Transverse colon (tissue), 4 donors: ENCODE results near the gene B3GNT3. TPM values are rescaled to one million over a fixed set of nuclear protein-coding genes. Genes with fewer than 3 reads are reported as not detected.
A peak's percentile ranks its signal among the peaks of the same experiment; 100 is the strongest.

ENCODE experiments used
- DNase-seq: peaks from one replicate; pipeline ENCODE4 v3.0.0-alpha.2; 2019
- H3K27ac ChIP-seq, 4 donors: fragments of 200-600 bp; sonication (generic); 2 replicates each; pipeline ENCODE4 v1.5.1; 2016 to 2018; ENCODE audit warnings: inconsistent platforms in 4 of 4
- H3K27me3 ChIP-seq: fragments of 200-600 bp; sonication (generic); 2 replicates; pipeline ENCODE4 v1.5.1; 2017; ENCODE audit warnings: inconsistent platforms
- H3K36me3 ChIP-seq, 4 donors: fragments of 200-600 bp; sonication (generic); 2 replicates each; pipeline ENCODE4 v1.5.1; 2017 to 2019; ENCODE audit warnings: inconsistent platforms in 4 of 4
- H3K4me1 ChIP-seq, 4 donors: fragments of 200-600 bp; sonication (generic); 2 replicates each; pipeline ENCODE4 v1.5.1; 2017 to 2020; ENCODE audit warnings: inconsistent platforms in 4 of 4
- H3K4me3 ChIP-seq, 4 donors: fragments of 200-600 bp; sonication (generic); 1 replicate in 1 of 4; 2 replicates in 3 of 4; pipeline versions ENCODE4 v1.5.1 to v1.6.1; 2017 to 2019; ENCODE audit warnings: inconsistent platforms in 4 of 4
- H3K9me3 ChIP-seq, 2 donors: fragments of 200-600 bp; sonication (generic); 2 replicates each; pipeline ENCODE4 v1.5.1; 2017 to 2019; ENCODE audit warnings: inconsistent platforms in 2 of 2
- EP300 ChIP-seq: sonication (generic); formaldehyde crosslinking; IDR thresholded peaks from one replicate; pipeline ENCODE4 v1.6.1; 2017; ENCODE audit warnings: antibody characterized with exemption, low read depth
- POLR2A ChIP-seq: fragments of 450-650 bp; IDR thresholded peaks from one replicate; pipeline ENCODE4 v1.6.1; 2016; ENCODE audit warnings: antibody characterized with exemption, mild to moderate bottlenecking, moderate library complexity
- POLR2AphosphoS5 ChIP-seq, 3 donors: sonication (generic); formaldehyde crosslinking; IDR thresholded peaks; one replicate each; pipeline ENCODE4 v1.6.1; 2016; ENCODE audit warnings: antibody characterized with exemption in 3 of 3
- WGBS, 2 donors: methylation state at CpG; one replicate each; pipeline ENCODE4 v1.1.5; 2018; ENCODE audit warnings: low coverage in 1 of 2; 5-methylcytosine and 5-hydroxymethylcytosine counted together
- in situ Hi-C, 4 donors: fragments of 200-750 bp; cut with MboI; loops; one replicate each; pipeline versions ENCODE4 v1.15.0 to v1.15.1; 2017; ENCODE audit warnings: low sequenced_read_pairs in 3 of 4, low pct_ligation_motif_present in 1 of 4, low pct_unique_long_range_greater_than_20kb in 1 of 4
- intact Hi-C: fragments of 100-400 bp; cut with DNase I; formaldehyde crosslinking; loops from one replicate; pipeline ENCODE4 v1.15.1; 2023; ENCODE audit warnings: low total_unique reads
- total RNA-seq, 4 donors: library from RNA; depleted of rRNA; stranded (reverse); fragments of >200 nt; gene quantifications; one replicate each; pipeline ENCODE4 v1.1.0, GENCODE V29; 2016
- TF ChIP-seq, protein P1 (sequence below), 5 experiments: fragments of 200-600 bp in 3 of 5; fragments of 450-650 bp in 2 of 5; sonication (generic) in 3 of 5; IDR thresholded peaks; 1 replicate in 2 of 5; 2 replicates in 3 of 5; pipeline ENCODE4 v1.5.1; 2016 to 2017; ENCODE audit warnings: antibody characterized with exemption in 5 of 5, inconsistent platforms in 3 of 5, mild to moderate bottlenecking in 2 of 5, moderate library complexity in 1 of 5

Gene B3GNT3
- total RNA-seq, 4 donors from 2014 or later: 52.1 to 180 (median 144) TPM

DNA sequence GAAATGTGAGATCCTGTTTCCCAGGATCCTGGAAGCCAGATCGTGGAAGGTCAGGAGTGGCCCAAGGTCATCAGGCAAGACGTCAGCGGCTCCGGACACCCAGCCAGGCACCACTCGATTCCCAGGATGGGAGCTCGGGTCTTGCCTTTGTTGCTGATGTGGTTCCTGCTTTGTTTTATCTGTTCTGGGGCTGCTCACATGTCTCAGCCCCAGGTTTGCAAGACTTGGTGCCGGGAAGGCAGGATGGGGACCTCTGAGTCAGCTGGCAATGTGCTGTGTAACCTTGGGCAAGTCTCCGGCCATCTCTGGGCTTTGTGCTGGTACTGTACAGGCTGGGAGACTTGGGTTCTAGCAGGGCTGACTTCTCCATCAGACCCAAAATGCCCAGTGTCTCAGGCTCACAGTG, 45.0 kb upstream of the B3GNT3 start:
- no peaks in the 10 kb centered on the region for H3K9me3 ChIP-seq
- H3K27me3 ChIP-seq: no peaks in the 10 kb centered on the region
- in situ Hi-C loops: no loop called here
- no peak for DNase-seq
- WGBS, 2 donors: 34% methylated on average over 3 to 8 of the region's 8 CpGs
- no peaks in the 10 kb centered on the region for H3K36me3 ChIP-seq
- TF ChIP-seq POLR2AphosphoS5 (IDR thresholded peaks at IDR 0.05) (no peak), EP300 (no peak), POLR2A (no peak)
- TF ChIP-seq, protein P1, sequence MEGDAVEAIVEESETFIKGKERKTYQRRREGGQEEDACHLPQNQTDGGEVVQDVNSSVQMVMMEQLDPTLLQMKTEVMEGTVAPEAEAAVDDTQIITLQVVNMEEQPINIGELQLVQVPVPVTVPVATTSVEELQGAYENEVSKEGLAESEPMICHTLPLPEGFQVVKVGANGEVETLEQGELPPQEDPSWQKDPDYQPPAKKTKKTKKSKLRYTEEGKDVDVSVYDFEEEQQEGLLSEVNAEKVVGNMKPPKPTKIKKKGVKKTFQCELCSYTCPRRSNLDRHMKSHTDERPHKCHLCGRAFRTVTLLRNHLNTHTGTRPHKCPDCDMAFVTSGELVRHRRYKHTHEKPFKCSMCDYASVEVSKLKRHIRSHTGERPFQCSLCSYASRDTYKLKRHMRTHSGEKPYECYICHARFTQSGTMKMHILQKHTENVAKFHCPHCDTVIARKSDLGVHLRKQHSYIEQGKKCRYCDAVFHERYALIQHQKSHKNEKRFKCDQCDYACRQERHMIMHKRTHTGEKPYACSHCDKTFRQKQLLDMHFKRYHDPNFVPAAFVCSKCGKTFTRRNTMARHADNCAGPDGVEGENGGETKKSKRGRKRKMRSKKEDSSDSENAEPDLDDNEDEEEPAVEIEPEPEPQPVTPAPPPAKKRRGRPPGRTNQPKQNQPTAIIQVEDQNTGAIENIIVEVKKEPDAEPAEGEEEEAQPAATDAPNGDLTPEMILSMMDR (IDR thresholded peaks at IDR 0.05): no peak
- H3K4me1 ChIP-seq: peaks cover 0 to 10% (median 7%) of the 10 kb centered on the region in 4 donors
- peak overlapping the region in 3 of 4 donors; percentile 1 to 34 (median 13) for H3K27ac ChIP-seq
- intact Hi-C loops: no loop called here
- H3K4me3 ChIP-seq: no peak overlapping the region

DNA sequence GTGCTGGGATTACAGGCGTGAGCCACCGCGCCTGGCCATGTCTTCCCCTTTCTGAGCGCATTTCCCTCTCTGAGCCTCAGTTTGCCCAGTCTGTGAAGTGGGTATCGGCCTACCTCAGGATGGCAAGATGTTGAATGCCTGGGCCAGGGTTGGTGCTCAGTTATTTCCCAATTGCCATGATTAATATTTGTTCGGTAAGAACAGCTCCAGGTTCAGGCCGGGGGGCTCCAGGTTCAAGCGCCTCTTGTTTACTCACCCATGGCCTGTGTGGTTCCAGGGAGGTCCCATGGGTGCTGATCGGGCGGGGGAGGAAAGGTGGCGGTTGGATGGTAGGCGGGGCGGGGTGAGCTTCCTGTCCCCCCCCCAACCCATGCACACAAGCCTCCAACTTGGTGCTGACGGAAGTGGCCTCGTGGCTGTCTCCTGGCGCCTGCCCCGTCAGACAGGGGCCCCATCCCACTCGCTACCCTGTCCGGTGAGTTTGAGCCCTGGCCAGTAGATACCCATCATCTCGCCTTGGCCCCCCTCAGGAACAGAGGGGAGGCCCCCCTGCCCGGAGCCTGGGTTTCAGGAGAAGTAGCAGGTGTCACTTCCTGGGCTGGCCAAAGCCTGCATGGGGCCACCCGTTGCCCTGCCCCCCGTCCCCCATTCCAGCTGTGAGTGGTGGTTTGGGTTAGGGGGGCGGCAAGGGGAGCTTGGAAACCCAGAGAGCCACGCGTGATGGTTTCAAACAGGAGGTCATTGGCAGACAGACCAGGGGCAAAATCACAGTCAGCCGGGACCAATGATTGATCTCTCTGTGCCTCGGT, 43.6 kb upstream of the B3GNT3 start, which contains the start of gene FCHO1:
TSS of gene FCHO1 (plus strand) at position 375 of the 809 bp plus-strand sequence. CDS start 3,688 bp downstream, outside the sequence.
- Histone ChIP-seq H3K4me1 (peaks cover 0 to 20% (median 7%) of the 10 kb centered on the region in 4 donors), H3K27me3 (no peaks in the 10 kb centered on the region), H3K27ac (peak within 1 kb of the TSS; percentile 27 to 76 (median 59)), H3K4me3 (peak within 1 kb of the TSS in 2 of 4 donors; percentile 4 to 10), H3K36me3 (no peaks in the 10 kb centered on the region), H3K9me3 (no peaks in the 10 kb centered on the region)
- in situ Hi-C loops: no loop called here
- TF ChIP-seq EP300: no peak
- peak in 1 of 3 donors; percentile 25 for TF ChIP-seq POLR2AphosphoS5 (IDR thresholded peaks at IDR 0.05)
- 35% methylated on average over 28 of the region's 28 CpGs; no CpG with 5 or more reads in 1 of the 2 donors for WGBS, 2 donors
- intact Hi-C loops: no loop called here
- DNase-seq: peak; percentile 80

DNA sequence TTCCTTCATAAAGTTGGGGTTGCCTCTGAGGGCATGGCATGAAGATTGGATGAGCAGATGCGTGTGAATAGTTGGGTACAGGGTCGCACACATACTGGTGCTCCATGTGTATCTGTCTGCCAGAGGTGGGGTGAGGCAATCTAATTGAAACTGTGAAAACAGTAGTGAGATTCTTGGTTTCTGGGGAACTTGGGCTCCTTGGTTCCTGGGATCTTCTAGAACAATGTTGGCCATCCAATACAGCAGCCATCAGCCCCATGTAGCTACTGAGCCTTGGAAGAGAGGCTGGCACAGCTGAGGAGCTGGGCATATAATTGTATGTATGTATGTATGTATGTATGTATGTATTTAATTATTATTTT, 43.0 kb upstream of the B3GNT3 start:
- TF ChIP-seq POLR2A (no peak), EP300 (no peak), POLR2AphosphoS5 (IDR thresholded peaks at IDR 0.05) (no peak)
- TF ChIP-seq, protein P1 (IDR thresholded peaks at IDR 0.05): no peak
- Histone ChIP-seq H3K36me3 (no peaks in the 10 kb centered on the region), H3K9me3 (no peaks in the 10 kb centered on the region), H3K4me1 (peaks cover 0 to 20% (median 7%) of the 10 kb centered on the region in 4 donors), H3K27me3 (no peaks in the 10 kb centered on the region), H3K4me3 (peak overlapping the region in 1 of 4 donors; percentile 4), H3K27ac (peak overlapping the region; percentile 27 to 76 (median 59))
- WGBS, 2 donors: 81% methylated on average over 2 of the region's 2 CpGs; no CpG with 5 or more reads in 1 of the 2 donors
- intact Hi-C loops (no loop called here), in situ Hi-C loops (no loop called here)
- DNase-seq: no peak

DNA sequence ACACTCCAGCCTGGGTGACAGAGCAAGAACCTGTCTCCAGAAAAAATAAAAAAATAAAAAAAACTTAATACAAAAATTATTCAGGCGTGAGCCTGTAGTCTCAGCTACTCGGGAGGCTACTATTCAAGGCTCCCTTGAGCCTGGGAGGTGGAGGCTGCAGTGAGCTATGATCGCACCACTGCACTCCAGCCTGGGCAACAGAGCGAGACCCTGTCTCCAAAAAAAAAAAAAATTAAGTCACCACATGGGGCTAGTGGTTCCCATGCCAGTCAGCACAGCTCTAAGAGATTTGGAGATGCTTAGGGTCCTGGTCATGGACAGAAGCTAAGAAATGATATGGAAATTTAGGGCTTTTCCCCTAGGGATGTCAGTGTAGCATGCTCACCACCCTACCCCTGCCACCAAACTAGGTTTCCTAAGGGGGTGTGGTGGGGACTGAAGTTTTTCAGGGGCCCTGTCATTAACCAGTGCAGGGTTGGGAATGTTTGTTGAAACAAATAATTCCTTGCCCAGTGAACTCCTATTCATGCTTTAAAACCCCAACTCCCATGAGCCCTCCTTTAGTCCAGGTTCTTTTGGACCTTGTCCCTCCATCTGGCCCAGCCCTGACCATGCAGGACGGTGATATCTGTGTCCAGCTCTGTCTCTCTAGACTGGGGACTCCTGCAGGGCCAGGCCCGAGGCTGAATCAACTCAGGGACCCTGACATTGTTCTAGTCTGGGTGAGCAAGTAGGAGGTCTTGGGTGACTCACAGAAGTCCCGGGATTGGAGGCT, 41.9 kb upstream of the B3GNT3 start:
- in situ Hi-C loops: no loop called here
- no peak overlapping the region for H3K27ac ChIP-seq
- H3K4me1 ChIP-seq: peaks cover 0 to 18% (median 3%) of the 10 kb centered on the region in 4 donors
- DNase-seq: no peak
- no peak overlapping the region for H3K4me3 ChIP-seq
- no peaks in the 10 kb centered on the region for H3K9me3 ChIP-seq
- H3K27me3 ChIP-seq: no peaks in the 10 kb centered on the region
- WGBS, 2 donors: 82 to 89% methylated on average over 5 to 7 of the region's 7 CpGs
- TF ChIP-seq POLR2AphosphoS5 (IDR thresholded peaks at IDR 0.05) (no peak), POLR2A (no peak), EP300 (no peak)
- TF ChIP-seq, protein P1 (IDR thresholded peaks at IDR 0.05): no peak
- intact Hi-C loops: no loop called here
- no peaks in the 10 kb centered on the region for H3K36me3 ChIP-seq
